ENCODE measurements around the gene FBXL17. TPM values are rescaled to one million over a fixed set of nuclear protein-coding genes. Genes with fewer than 3 reads are reported as not detected.

FBXL17 gene
- polyA plus RNA-seq, 2 of the 4 experiments (the other 2 are of a cell fraction): 8.7 to 9.1 TPM

DNA sequence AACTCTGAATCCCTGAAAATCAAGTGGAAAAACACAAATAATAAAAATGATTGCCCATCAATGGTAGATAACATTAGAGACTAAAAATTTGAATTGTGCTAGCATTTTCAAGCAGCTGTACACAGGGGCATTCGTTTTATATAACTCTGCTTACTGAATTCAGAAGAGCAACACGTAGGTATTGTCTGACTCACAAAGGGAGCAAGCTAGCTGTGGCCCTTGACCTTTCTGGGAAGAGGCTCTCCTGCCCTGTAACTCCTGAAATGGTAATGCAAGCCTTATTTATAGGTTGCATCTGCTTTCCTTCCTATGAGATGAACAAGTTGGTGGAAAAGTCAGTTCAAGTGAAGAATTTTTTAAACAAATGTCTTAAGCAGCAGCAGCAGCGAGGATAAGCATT, 492.5 kb downstream of the FBXL17 start (continued):
- TF ChIP-seq, protein P1, sequence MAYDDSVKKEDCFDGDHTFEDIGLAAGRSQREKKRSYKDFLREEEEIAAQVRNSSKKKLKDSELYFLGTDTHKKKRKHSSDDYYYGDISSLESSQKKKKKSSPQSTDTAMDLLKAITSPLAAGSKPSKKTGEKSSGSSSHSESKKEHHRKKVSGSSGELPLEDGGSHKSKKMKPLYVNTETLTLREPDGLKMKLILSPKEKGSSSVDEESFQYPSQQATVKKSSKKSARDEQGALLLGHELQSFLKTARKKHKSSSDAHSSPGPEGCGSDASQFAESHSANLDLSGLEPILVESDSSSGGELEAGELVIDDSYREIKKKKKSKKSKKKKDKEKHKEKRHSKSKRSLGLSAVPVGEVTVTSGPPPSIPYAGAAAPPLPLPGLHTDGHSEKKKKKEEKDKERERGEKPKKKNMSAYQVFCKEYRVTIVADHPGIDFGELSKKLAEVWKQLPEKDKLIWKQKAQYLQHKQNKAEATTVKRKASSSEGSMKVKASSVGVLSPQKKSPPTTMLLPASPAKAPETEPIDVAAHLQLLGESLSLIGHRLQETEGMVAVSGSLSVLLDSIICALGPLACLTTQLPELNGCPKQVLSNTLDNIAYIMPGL (CRISPR knock-in tag; IDR thresholded peaks at IDR 0.05; ENCODE audit: borderline replicate concordance): no peak
- TF ChIP-seq MYC (IDR thresholded peaks at IDR 0.05; ENCODE audit: borderline replicate concordance, low read length) (no peak), JUN (IDR thresholded peaks at IDR 0.05) (no peak), JUNB (IDR thresholded peaks at IDR 0.05) (no peak), FOSL2 (IDR thresholded peaks at IDR 0.05) (no peak), FOSL2 (CRISPR knock-in tag; IDR thresholded peaks at IDR 0.05) (no peak), HEYL (CRISPR knock-in tag; IDR thresholded peaks at IDR 0.05) (no peak)
- TF ChIP-seq, protein P2, sequence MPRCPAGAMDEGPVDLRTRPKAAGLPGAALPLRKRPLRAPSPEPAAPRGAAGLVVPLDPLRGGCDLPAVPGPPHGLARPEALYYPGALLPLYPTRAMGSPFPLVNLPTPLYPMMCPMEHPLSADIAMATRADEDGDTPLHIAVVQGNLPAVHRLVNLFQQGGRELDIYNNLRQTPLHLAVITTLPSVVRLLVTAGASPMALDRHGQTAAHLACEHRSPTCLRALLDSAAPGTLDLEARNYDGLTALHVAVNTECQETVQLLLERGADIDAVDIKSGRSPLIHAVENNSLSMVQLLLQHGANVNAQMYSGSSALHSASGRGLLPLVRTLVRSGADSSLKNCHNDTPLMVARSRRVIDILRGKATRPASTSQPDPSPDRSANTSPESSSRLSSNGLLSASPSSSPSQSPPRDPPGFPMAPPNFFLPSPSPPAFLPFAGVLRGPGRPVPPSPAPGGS (IDR thresholded peaks at IDR 0.05): no peak
- TF ChIP-seq, protein P3, sequence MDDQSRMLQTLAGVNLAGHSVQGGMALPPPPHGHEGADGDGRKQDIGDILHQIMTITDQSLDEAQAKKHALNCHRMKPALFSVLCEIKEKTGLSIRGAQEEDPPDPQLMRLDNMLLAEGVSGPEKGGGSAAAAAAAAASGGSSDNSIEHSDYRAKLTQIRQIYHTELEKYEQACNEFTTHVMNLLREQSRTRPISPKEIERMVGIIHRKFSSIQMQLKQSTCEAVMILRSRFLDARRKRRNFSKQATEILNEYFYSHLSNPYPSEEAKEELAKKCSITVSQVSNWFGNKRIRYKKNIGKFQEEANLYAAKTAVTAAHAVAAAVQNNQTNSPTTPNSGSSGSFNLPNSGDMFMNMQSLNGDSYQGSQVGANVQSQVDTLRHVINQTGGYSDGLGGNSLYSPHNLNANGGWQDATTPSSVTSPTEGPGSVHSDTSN (IDR thresholded peaks at IDR 0.05): no peak
- TF ChIP-seq, protein P4, sequence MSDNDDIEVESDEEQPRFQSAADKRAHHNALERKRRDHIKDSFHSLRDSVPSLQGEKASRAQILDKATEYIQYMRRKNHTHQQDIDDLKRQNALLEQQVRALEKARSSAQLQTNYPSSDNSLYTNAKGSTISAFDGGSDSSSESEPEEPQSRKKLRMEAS (IDR thresholded peaks at IDR 0.05): no peak

DNA sequence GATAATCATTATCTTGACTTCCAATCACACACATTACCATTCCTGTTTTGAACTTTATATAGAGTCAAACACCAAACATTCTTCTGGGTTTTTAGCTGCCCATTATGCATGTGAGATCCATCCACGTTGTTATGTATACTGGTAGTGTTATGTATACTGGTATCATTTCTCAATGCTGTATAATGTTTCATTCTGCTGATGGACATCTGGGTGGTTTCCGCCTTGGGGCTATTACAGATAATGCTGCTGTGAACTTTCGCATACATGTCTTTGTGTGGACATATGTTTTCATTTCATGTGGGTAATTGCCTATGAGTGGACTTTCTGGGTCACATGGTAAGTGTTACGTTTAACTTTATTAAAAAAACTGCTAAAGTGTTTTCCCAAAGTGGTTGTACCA, 493.4 kb downstream of the FBXL17 start:
- FAIRE-seq: no peak
- no peak for ATAC-seq
- POLR2A ChIA-PET: no interaction called here

DNA sequence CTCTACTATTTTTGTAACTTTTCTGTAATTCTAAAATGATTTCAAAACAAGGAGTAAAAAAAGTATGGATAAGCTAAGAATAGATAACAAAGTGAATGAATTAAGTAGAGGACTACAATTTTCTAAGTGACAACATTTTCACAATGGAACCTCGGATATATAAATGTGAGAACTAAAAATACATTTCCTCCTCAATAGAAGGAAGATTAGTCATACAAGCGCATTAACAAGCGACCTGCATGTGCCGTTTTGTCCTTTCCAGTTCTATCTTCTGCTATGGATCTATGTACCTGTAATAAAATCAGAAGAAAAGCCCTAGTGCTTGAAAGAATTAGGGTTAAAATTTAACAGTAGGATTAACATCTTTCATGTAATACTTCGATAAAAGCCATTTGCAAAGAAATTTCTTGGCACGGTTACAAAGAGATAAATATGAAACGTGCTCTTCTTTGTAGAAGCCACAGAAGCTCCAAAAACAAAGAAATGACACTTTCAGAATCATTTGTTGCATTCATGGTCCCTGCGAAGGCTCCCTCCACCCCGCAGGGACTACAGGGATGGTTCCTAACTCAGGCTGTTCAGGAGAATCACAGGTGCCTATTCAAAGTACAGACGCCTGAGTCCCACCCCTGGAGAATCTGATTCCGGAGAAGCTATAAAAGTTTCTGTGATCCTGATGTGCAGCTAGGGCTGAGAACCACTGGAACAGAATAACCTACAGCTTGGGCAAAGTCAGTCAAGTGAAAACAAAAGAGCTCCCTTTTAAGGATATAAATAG, 494.5 kb downstream of the FBXL17 start:
- TF ChIP-seq CEBPB (IDR thresholded peaks at IDR 0.05) (no peak), NPAS2 (CRISPR knock-in tag; IDR thresholded peaks at IDR 0.05; ENCODE audit: borderline replicate concordance) (no peak), NFE2L2 (conservative IDR thresholded peaks at IDR 0.05; ENCODE audit: low read length) (no peak), SMC3 (IDR thresholded peaks at IDR 0.05) (no peak), SREBF2 (IDR thresholded peaks at IDR 0.05) (no peak), JUN (IDR thresholded peaks at IDR 0.05) (no peak), RFX5 (IDR thresholded peaks at IDR 0.05) (no peak), TP53 (CRISPR knock-in tag; IDR thresholded peaks at IDR 0.05) (no peak), FOSB (CRISPR knock-in tag; IDR thresholded peaks at IDR 0.05) (no peak), ZSCAN20 (CRISPR knock-in tag; IDR thresholded peaks at IDR 0.05) (no peak)
- TF ChIP-seq, protein P5, sequence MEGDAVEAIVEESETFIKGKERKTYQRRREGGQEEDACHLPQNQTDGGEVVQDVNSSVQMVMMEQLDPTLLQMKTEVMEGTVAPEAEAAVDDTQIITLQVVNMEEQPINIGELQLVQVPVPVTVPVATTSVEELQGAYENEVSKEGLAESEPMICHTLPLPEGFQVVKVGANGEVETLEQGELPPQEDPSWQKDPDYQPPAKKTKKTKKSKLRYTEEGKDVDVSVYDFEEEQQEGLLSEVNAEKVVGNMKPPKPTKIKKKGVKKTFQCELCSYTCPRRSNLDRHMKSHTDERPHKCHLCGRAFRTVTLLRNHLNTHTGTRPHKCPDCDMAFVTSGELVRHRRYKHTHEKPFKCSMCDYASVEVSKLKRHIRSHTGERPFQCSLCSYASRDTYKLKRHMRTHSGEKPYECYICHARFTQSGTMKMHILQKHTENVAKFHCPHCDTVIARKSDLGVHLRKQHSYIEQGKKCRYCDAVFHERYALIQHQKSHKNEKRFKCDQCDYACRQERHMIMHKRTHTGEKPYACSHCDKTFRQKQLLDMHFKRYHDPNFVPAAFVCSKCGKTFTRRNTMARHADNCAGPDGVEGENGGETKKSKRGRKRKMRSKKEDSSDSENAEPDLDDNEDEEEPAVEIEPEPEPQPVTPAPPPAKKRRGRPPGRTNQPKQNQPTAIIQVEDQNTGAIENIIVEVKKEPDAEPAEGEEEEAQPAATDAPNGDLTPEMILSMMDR (IDR thresholded peaks at IDR 0.05): no peak
- TF ChIP-seq, protein P1 (CRISPR knock-in tag; IDR thresholded peaks at IDR 0.05; ENCODE audit: borderline replicate concordance): no peak
- TF ChIP-seq, protein P6, sequence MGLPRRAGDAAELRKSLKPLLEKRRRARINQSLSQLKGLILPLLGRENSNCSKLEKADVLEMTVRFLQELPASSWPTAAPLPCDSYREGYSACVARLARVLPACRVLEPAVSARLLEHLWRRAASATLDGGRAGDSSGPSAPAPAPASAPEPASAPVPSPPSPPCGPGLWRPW (IDR thresholded peaks at IDR 0.05): no peak
- TF ChIP-seq, protein P7, sequence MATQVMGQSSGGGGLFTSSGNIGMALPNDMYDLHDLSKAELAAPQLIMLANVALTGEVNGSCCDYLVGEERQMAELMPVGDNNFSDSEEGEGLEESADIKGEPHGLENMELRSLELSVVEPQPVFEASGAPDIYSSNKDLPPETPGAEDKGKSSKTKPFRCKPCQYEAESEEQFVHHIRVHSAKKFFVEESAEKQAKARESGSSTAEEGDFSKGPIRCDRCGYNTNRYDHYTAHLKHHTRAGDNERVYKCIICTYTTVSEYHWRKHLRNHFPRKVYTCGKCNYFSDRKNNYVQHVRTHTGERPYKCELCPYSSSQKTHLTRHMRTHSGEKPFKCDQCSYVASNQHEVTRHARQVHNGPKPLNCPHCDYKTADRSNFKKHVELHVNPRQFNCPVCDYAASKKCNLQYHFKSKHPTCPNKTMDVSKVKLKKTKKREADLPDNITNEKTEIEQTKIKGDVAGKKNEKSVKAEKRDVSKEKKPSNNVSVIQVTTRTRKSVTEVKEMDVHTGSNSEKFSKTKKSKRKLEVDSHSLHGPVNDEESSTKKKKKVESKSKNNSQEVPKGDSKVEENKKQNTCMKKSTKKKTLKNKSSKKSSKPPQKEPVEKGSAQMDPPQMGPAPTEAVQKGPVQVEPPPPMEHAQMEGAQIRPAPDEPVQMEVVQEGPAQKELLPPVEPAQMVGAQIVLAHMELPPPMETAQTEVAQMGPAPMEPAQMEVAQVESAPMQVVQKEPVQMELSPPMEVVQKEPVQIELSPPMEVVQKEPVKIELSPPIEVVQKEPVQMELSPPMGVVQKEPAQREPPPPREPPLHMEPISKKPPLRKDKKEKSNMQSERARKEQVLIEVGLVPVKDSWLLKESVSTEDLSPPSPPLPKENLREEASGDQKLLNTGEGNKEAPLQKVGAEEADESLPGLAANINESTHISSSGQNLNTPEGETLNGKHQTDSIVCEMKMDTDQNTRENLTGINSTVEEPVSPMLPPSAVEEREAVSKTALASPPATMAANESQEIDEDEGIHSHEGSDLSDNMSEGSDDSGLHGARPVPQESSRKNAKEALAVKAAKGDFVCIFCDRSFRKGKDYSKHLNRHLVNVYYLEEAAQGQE (IDR thresholded peaks at IDR 0.05): no peak
- DNase-seq (ENCODE audit: low read depth in 1 of 2, low spot score in 1 of 2): no peak
- Histone ChIP-seq H3K4me3 (no peak overlapping the region), H3K9me3 (no peaks in the 10 kb centered on the region), H3K4me1 (no peaks in the 10 kb centered on the region), H3K4me2 (no peak overlapping the region), H3K27ac (no peak overlapping the region)
- POLR2A ChIA-PET: no interaction called here
- CTCF ChIA-PET: interaction anchor here (0.6 kb wide), 1 partner anchor 652 kb away, joined by 3 read pairs; no protein-coding TSS in a partner anchor
- no peak for FAIRE-seq
- no peak for ATAC-seq
- 60% methylated on average over 11 of the region's 11 CpGs for WGBS (ENCODE audit: missing lambda C conversion rate)

More for the DNA sequence above, 493.4 kb downstream of the FBXL17 start:
- H3K9me3 ChIP-seq: no peaks in the 10 kb centered on the region
- CTCF ChIA-PET: no interaction called here
- 78% methylated on average over 4 of the region's 4 CpGs for WGBS (ENCODE audit: missing lambda C conversion rate)
- no peak overlapping the region for H3K27ac ChIP-seq
- no peak for DNase-seq (ENCODE audit: low read depth in 1 of 2, low spot score in 1 of 2)
- H3K4me1 ChIP-seq: no peaks in the 10 kb centered on the region
- H3K4me3 ChIP-seq: no peak overlapping the region
- TF ChIP-seq RFX5 (IDR thresholded peaks at IDR 0.05): no peak
- no peak for TF ChIP-seq KDM5A (IDR thresholded peaks at IDR 0.05)
- H3K4me2 ChIP-seq: no peak overlapping the region

Data from A549 (cell line).